Left forelimb (tissue), 1 donor: ENCODE results near the gene TULP4.

Source experiments
- DNase-seq: peaks from one replicate; pipeline ENCODE4 v3.0.0-alpha.2; 2018; ENCODE audit warnings: low spot score

Gene TULP4

DNA sequence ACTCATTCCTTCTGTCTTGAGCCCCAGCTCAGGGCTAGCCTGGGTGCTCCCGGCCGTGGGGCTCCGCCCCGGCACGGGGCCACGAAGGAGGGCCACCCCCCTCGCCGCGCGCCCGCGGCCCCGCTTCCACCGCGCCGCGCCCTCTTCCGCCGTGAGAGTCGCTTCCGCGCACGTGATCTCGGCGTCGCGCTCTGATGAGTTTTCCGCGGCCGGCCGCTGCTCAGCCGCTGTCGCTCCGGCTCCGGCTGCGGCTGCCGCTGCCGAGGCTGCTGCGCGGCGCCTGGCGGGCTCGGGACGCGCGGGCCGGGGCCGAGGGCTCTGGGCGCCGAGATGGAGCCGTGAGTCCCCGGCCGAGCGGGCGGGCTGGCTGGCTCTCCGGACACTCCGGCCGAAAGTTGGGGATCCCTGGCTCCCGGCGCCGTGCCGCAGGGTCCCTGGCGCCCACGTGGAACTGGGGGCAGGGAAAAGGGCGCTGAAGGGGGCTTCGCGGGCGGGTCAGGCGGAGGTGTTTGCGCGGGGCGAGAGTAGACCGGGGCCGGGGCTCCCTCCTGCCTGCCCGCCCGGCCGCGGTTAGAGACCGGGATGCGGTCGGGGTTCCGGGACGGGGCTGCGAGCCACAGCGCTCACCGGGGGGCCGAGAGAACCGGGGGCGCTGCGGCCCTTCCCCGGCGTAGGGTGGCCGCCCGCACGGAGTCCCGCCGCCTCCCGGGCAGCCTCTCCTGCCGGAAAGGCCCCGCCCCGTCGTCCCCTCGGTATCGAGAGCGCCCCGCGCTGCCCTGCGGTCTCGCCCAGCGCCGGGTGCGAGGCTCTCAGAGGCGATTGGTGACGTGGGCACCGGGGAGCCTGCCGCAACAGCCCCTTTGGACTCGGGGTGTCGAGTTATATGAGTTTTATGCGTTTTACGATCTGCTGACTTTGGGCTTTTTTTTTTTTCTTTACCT, 247.9 kb downstream of the TULP4 start, which contains the start of gene TMEM181:
Gene TMEM181, plus strand, starts transcription at position 197 of the 941 bp plus-strand sequence. Its CDS starts 134 bp downstream, at position 331.
- peak; percentile 92 for DNase-seq

DNA sequence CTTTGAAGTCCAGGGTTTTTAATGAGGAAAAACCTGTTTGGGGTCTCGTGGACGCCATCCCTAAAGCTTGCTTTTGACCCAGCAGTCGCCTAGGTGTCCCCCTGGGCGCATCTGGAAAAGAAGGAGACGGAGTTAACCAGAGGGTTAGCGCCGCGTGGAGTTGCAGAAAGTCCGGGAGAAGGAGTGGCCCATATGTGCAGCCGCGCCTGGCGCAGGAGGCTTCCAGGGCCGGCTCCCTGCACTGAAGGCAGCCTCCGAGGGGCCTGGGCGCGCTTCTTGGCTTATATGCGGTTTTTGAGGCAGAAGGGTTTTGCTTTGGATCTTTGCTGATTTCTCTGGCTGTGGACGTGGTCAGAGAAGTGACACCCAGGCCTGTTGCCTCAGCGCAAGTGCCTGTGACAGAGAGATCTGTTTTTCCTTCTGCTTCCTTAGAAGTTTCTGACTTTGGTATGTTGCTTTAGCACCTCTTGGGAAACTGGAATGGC, 248.6 kb downstream of the TULP4 start:
- DNase-seq = no peak
